ENCODE measurements around the gene B3GLCT.

The B3GLCT gene

GRCh38 chr13:31377946-31378345 lies 178.2 kb downstream of the B3GLCT start:
- no peaks in the 10 kb centered on the region for H3K9me3 Mint-ChIP-seq
- peaks cover 2% of the 10 kb centered on the region for H3K4me1 Mint-ChIP-seq (ENCODE audit: low read depth)
- H3K4me3 Mint-ChIP-seq = no peak overlapping the region
- H3K27me3 Mint-ChIP-seq (ENCODE audit: low read depth) = peaks cover 4% of the 10 kb centered on the region
- H3K27ac Mint-ChIP-seq = no peak overlapping the region
- no peaks in the 10 kb centered on the region for H3K36me3 Mint-ChIP-seq (ENCODE audit: low read depth)
- DNase-seq (ENCODE audit: low spot score) = no peak

- DNase-seq (ENCODE audit: low spot score) = no peak
- Mint-ChIP-seq H3K36me3 (ENCODE audit: low read depth) (no peaks in the 10 kb centered on the region), H3K9me3 (no peaks in the 10 kb centered on the region), H3K4me1 (ENCODE audit: low read depth) (peaks cover 2% of the 10 kb centered on the region), H3K4me3 (no peak overlapping the region), H3K27me3 (ENCODE audit: low read depth) (peaks cover 4% of the 10 kb centered on the region), H3K27ac (no peak overlapping the region)
Observed at GRCh38 chr13:31380715-31381114, 180.9 kb downstream of the B3GLCT start.

Measured in T-helper 2 cell treated with Interferon-gamma antibody and Interleukin-4, amounts not matched to agents 5 μg/mL and 100 μg/mL, for 36 hours (primary cell).